Esophagus (tissue), 2 donors: ENCODE data around the gene RNF151. TPM values are rescaled to one million over a fixed set of nuclear protein-coding genes. Genes with fewer than 3 reads are reported as not detected.
A peak's percentile ranks its signal among the peaks of the same experiment; 100 is the strongest.

ENCODE experiments used
- H3K27ac ChIP-seq, 2 donors: one replicate each; pipeline ENCODE4 v1.5.1; 2013; ENCODE audit warnings: low read depth in 2 of 2, mild to moderate bottlenecking in 2 of 2, inconsistent platforms in 1 of 2, low read length in 1 of 2, moderate library complexity in 1 of 2
- H3K27me3 ChIP-seq, 2 donors: one replicate each; pipeline ENCODE4 v1.6.1; 2013; ENCODE audit warnings: low read length in 2 of 2, control low read depth in 1 of 2, mild to moderate bottlenecking in 1 of 2; ENCODE audit not compliant: insufficient read depth in 2 of 2, control insufficient read depth in 1 of 2
- H3K36me3 ChIP-seq, 2 donors: one replicate each; pipeline ENCODE4 v1.6.1; 2013; ENCODE audit warnings: low read length in 1 of 2; ENCODE audit not compliant: control insufficient read depth in 2 of 2, insufficient read depth in 2 of 2
- H3K4me1 ChIP-seq, 2 donors: one replicate each; pipeline ENCODE4 v1.6.1; 2013; ENCODE audit warnings: low read length in 1 of 2; ENCODE audit not compliant: control insufficient read depth in 2 of 2, insufficient read depth in 2 of 2
- H3K4me3 ChIP-seq, 2 donors: one replicate each; pipeline ENCODE4 v1.5.1; 2013; ENCODE audit warnings: low read length in 2 of 2, mild to moderate bottlenecking in 2 of 2, low read depth in 1 of 2, moderate library complexity in 1 of 2
- H3K9me3 ChIP-seq, 2 donors: one replicate each; pipeline ENCODE4 v1.6.1; 2013; ENCODE audit warnings: mild to moderate bottlenecking in 2 of 2, low read depth in 1 of 2, low read length in 1 of 2, moderate library complexity in 1 of 2; ENCODE audit not compliant: control insufficient read depth in 2 of 2, insufficient read depth in 1 of 2
- WGBS, 2 donors: extraction: QIAGEN DNeasy Blood & Tissue Kit; methylation state at CpG; one replicate each; pipeline ENCODE4 v1.1.7; 2013; 5-methylcytosine and 5-hydroxymethylcytosine counted together
- polyA plus RNA-seq, 2 donors: library from polyadenylated mRNA; stranded (reverse); fragments of 200-250 nt; gene quantifications; one replicate each; pipeline ENCODE4 v1.2.3, GENCODE V29; 2013
- donor health status: healthy with polysubstance abuse.
- donor health status: Bipolar disorder and iron deficiency.

Gene RNF151
- polyA plus RNA-seq, 2 donors, result 0.06 to 0.20 TPM

- peaks cover 0 to 10% of the 10 kb centered on the region in 2 donors for H3K27me3 ChIP-seq
These were observed 14.8 kb downstream of the RNF151 start, which contains the start of gene NOXO1 for GRCh38 chr16:1981398-1981836. Gene NOXO1, minus strand, starts transcription at chr16:1981469. Its CDS starts 290 bp downstream, at chr16:1981179.

GRCh38 chr16:1982013-1982433, 15.4 kb downstream of the RNF151 start:
- 41 to 42% methylated on average over 5 of the region's 5 CpGs for WGBS, 2 donors
- Histone ChIP-seq H3K36me3 (peaks cover 5 to 28% of the 10 kb centered on the region in 2 donors), H3K27me3 (peaks cover 0 to 9% of the 10 kb centered on the region in 2 donors), H3K4me3 (no peak overlapping the region), H3K27ac (peak overlapping the region in 1 of 2 donors; percentile 3), H3K9me3 (no peaks in the 10 kb centered on the region), H3K4me1 (peaks cover 5 to 50% of the 10 kb centered on the region in 2 donors)

More at GRCh38 chr16:1981398-1981836, 14.8 kb downstream of the RNF151 start, which contains the start of gene NOXO1:
- peaks cover 5 to 55% of the 10 kb centered on the region in 2 donors for H3K4me1 ChIP-seq
- WGBS, 2 donors, result 29 to 31% methylated on average over 6 of the region's 6 CpGs
- H3K9me3 ChIP-seq, result no peaks in the 10 kb centered on the region
- peak within 1 kb of the TSS in 1 of 2 donors; percentile 20 for H3K27ac ChIP-seq
- peaks cover 5 to 32% of the 10 kb centered on the region in 2 donors for H3K36me3 ChIP-seq
- H3K4me3 ChIP-seq, result peak within 1 kb of the TSS; percentile 1 to 8

DNA sequence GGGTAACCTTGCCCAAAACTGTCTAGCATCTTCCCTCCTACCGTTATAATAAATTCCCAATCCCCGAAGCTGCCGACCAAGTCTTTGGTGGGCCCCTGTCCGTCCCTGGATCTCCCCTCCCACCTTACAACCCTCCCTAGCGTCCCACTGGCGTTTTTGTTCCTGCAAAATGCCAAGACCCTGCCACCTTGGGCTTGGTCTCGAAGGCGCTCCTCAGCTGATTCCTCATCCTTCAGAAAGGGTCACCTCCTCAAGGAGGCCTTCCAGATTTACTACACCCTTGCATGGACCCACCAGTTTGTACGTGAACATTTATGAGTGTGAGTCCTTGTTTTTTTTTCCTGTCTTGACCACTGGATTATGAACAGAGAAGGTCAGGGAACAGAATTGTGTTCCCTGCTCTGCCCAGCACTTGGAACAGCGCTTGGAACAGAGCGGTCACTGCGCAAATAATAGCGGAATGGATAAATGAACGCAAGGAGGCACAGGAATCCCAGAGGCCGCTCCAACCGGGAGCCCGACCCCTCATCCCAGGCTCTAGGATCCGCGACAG, 16.4 kb downstream of the RNF151 start:
- Histone ChIP-seq H3K4me1 (peaks cover 5 to 40% of the 10 kb centered on the region in 2 donors), H3K4me3 (peak overlapping the region in 1 of 2 donors; percentile 76), H3K36me3 (peaks cover 2 to 19% of the 10 kb centered on the region in 2 donors), H3K27me3 (peaks cover 0 to 8% of the 10 kb centered on the region in 2 donors), H3K27ac (peak overlapping the region in 1 of 2 donors; percentile 74), H3K9me3 (no peaks in the 10 kb centered on the region)
- WGBS, 2 donors, result 25 to 28% methylated on average over 19 of the region's 19 CpGs

GRCh38 chr16:1983544-1984346, 17.1 kb downstream of the RNF151 start, which contains the start of gene GFER:
Gene GFER, plus strand, starts transcription at chr16:1984193. Its CDS starts 26 bp downstream, at chr16:1984219.
- Histone ChIP-seq H3K27ac (peak within 1 kb of the TSS; percentile 25 to 74), H3K9me3 (no peaks in the 10 kb centered on the region), H3K4me3 (peak within 1 kb of the TSS; percentile 69 to 76), H3K4me1 (peaks cover 5 to 34% of the 10 kb centered on the region in 2 donors), H3K36me3 (peaks cover 0 to 13% of the 10 kb centered on the region in 2 donors), H3K27me3 (peaks cover 0 to 8% of the 10 kb centered on the region in 2 donors)
- WGBS, 2 donors, result 0% methylated on average over 66 to 109 of the region's 109 CpGs

DNA sequence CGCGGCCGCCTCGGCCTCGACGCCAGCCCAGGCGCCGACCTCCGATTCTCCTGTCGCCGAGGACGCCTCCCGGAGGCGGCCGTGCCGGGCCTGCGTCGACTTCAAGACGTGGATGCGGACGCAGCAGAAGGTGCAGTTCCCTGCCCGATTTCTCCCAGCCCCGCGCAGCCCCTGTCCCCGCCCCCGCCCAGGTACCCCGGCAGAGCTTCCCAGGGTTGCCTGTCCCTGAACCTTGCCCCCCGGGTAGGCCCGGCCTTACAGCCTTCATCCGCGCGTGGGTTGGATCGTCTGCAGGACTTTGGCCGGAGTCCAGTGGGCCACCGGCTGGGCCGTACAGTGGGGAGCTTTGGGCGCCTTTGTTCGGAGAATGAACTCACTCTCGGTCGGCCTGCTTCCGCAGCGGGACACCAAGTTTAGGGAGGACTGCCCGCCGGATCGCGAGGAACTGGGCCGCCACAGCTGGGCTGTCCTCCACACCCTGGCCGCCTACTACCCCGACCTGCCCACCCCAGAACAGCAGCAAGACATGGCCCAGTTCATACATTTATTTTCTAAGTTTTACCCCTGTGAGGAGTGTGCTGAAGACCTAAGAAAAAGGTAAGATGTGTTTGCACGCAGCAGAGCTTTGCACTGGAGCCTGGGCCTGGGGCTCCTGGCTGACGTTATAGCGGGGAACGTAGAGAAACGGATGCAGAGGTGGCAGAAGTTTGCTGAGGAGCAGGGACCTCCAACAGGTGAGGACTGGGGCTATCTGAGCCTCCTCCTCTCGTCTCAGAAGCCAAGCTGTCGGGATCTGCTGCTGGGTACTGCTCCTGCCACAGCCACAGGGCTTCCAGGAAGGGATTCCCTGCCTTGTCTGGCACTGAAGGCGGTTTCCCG, 17.9 kb downstream of the RNF151 start:
- peak overlapping the region; percentile 69 to 76 for H3K4me3 ChIP-seq
- H3K4me1 ChIP-seq, result peaks cover 5 to 35% of the 10 kb centered on the region in 2 donors
- H3K27me3 ChIP-seq, result peaks cover 0 to 14% of the 10 kb centered on the region in 2 donors
- H3K27ac ChIP-seq, result peak overlapping the region; percentile 25 to 71
- WGBS, 2 donors, result 9 to 14% methylated on average over 33 to 58 of the region's 58 CpGs
- no peaks in the 10 kb centered on the region for H3K9me3 ChIP-seq
- H3K36me3 ChIP-seq, result peaks cover 0 to 12% of the 10 kb centered on the region in 2 donors

DNA sequence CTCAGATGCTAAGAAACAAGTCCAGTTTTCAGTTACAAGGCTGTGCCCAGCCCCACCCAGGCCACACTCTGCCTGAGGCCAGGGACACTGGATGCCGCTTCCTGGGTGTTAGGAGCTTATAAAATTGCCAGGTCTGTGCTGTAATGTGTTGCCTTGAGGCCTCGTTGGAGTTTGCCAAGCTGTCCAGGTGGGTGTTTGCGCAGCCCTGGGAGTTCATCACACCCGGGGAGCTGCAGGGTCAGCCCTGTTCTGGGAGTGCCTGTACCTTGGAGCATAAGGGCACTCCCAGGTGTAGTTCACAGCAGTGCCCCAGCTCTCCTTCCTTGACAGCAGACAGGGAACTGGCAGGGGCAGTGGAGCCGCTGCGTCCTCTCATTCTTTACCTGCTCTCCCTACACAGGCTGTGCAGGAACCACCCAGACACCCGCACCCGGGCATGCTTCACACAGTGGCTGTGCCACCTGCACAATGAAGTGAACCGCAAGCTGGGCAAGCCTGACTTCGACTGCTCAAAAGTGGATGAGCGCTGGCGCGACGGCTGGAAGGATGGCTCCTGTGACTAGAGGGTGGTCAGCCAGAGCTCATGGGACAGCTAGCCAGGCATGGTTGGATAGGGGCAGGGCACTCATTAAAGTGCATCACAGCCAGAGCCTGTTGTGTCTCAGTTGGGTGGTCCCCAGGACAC, 19.0 kb downstream of the RNF151 start:
- Histone ChIP-seq H3K27me3 (peaks cover 0 to 22% of the 10 kb centered on the region in 2 donors), H3K36me3 (peaks cover 0 to 12% of the 10 kb centered on the region in 2 donors), H3K27ac (peak overlapping the region in 1 of 2 donors; percentile 50), H3K9me3 (no peaks in the 10 kb centered on the region), H3K4me3 (no peak overlapping the region), H3K4me1 (peaks cover 5 to 27% of the 10 kb centered on the region in 2 donors)
- WGBS, 2 donors, result 85 to 86% methylated on average over 14 of the region's 14 CpGs

GRCh38 chr16:1987198-1987597, 20.5 kb downstream of the RNF151 start:
- H3K9me3 ChIP-seq, result peaks cover 0 to 4% of the 10 kb centered on the region in 2 donors
- peaks cover 12 to 34% of the 10 kb centered on the region in 2 donors for H3K4me1 ChIP-seq
- H3K4me3 ChIP-seq, result no peak overlapping the region
- peaks cover 0 to 12% of the 10 kb centered on the region in 2 donors for H3K36me3 ChIP-seq
- peaks cover 0 to 18% of the 10 kb centered on the region in 2 donors for H3K27me3 ChIP-seq
- H3K27ac ChIP-seq, result no peak overlapping the region
- 94 to 97% methylated on average over 7 to 10 of the region's 10 CpGs for WGBS, 2 donors

- H3K4me1 ChIP-seq, result peaks cover 12 to 35% of the 10 kb centered on the region in 2 donors
- WGBS, 2 donors, result 5 to 6% methylated on average over 48 to 67 of the region's 67 CpGs
- peak within 1 kb of the TSS; percentile 17 to 33 for H3K4me3 ChIP-seq
- H3K27me3 ChIP-seq, result peaks cover 0 to 18% of the 10 kb centered on the region in 2 donors
- peaks cover 0 to 4% of the 10 kb centered on the region in 2 donors for H3K9me3 ChIP-seq
- peaks cover 0 to 12% of the 10 kb centered on the region in 2 donors for H3K36me3 ChIP-seq
- peak within 1 kb of the TSS in 1 of 2 donors; percentile 6 for H3K27ac ChIP-seq
These were observed 22.8 kb downstream of the RNF151 start, which contains the start of gene SYNGR3 for GRCh38 chr16:1989209-1990100. Gene SYNGR3, plus strand, starts transcription at chr16:1989970. Its CDS starts 133 bp downstream, at chr16:1990103.
